Keratinocyte (primary cell): Measurements from ENCODE around the gene ANKRD23. TPM values are rescaled to one million over a fixed set of nuclear protein-coding genes. Genes with fewer than 3 reads are reported as not detected.

ENCODE experiments used
- DNase-seq: peaks from one replicate; pipeline ENCODE4 v3.0.0-alpha.2; 2011; ENCODE audit warnings: low read depth, missing footprints, low spot score
- FAIRE-seq: peaks from 2 replicates; lab custom pipeline; 2011; peaks lifted over from hg19 to GRCh38; lab: Jason Lieb, UNC
- H2AFZ ChIP-seq: 2 replicates; pipeline ENCODE4 v1.6.0; 2012; ENCODE audit warnings: low read length, control low read depth, inconsistent platforms; ENCODE audit not compliant: control insufficient read depth
- H3K27ac ChIP-seq: 2 replicates; pipeline ENCODE4 v1.5.1; 2011; ENCODE audit warnings: low read length; ENCODE audit not compliant: control insufficient read depth, insufficient read depth
- H3K27me3 ChIP-seq: 3 replicates; pipeline ENCODE4 v1.6.0; 2011; ENCODE audit warnings: low read length; ENCODE audit not compliant: control insufficient read depth, insufficient read depth; ENCODE audit errors: extremely low read depth
- H3K36me3 ChIP-seq, 2 experiments: 2 replicates in 1 of 2; 3 replicates in 1 of 2; pipeline ENCODE4 v1.5.1; 2011; ENCODE audit warnings: low read length in 2 of 2, mild to moderate bottlenecking in 1 of 2; ENCODE audit not compliant: control insufficient read depth in 2 of 2, insufficient read depth in 2 of 2; ENCODE audit errors: extremely low read depth in 1 of 2
- H3K4me1 ChIP-seq: 3 replicates; pipeline ENCODE4 v1.5.1; 2011; ENCODE audit warnings: low read length; ENCODE audit not compliant: control insufficient read depth, insufficient read depth; ENCODE audit errors: extremely low read depth
- H3K4me2 ChIP-seq: 3 replicates; pipeline ENCODE4 v1.6.0; 2011; ENCODE audit warnings: low read depth, low read length; ENCODE audit not compliant: control insufficient read depth, insufficient read depth; ENCODE audit errors: extremely low read depth
- H3K4me3 ChIP-seq, 3 experiments: fragments of 200-600 bp in 1 of 3; sonication (generic) in 1 of 3; 2 replicates in 2 of 3; 3 replicates in 1 of 3; pipeline ENCODE4 v1.5.1; 2011 to 2016; ENCODE audit warnings: low read length in 3 of 3, mild to moderate bottlenecking in 3 of 3, control low read depth in 2 of 3, inconsistent platforms in 1 of 3, low read depth in 1 of 3, mixed read lengths in 1 of 3, mixed run types in 1 of 3, moderate library complexity in 1 of 3; ENCODE audit not compliant: control insufficient read depth in 2 of 3, insufficient read depth in 2 of 3; ENCODE audit errors: extremely low read depth in 1 of 3
- H3K79me2 ChIP-seq: 2 replicates; pipeline ENCODE4 v1.6.0; 2012; ENCODE audit warnings: low read length; ENCODE audit not compliant: control insufficient read depth, insufficient read depth
- H3K9ac ChIP-seq: 3 replicates; pipeline ENCODE4 v1.6.0; 2011; ENCODE audit warnings: low read length; ENCODE audit not compliant: control insufficient read depth, insufficient read depth; ENCODE audit errors: extremely low read depth
- H3K9me1 ChIP-seq: 3 replicates; pipeline ENCODE4 v1.6.0; 2011; ENCODE audit warnings: low read length; ENCODE audit not compliant: control insufficient read depth, insufficient read depth; ENCODE audit errors: extremely low read depth
- H3K9me3 ChIP-seq: 2 replicates; pipeline ENCODE4 v1.5.1; 2012; ENCODE audit warnings: low read depth, low read length; ENCODE audit not compliant: control insufficient read depth
- H4K20me1 ChIP-seq: 3 replicates; pipeline ENCODE4 v1.6.0; 2011; ENCODE audit warnings: low read length; ENCODE audit not compliant: control insufficient read depth, insufficient read depth; ENCODE audit errors: extremely low read depth
- EZH2 ChIP-seq: IDR thresholded peaks from one replicate; pipeline ENCODE4 v1.6.1; 2012; ENCODE audit warnings: inconsistent platforms, mild to moderate bottlenecking, low read length, moderate library complexity
- dilution Hi-C: fragments of 300-500 bp; cut with MboI; formaldehyde crosslinking; loops from one replicate; pipeline ENCODE4 v1.7.0; 2020; ENCODE audit warnings: low sequenced_read_pairs; ENCODE audit not compliant: extremely low pct_ligation_motif_present
- polyA plus RNA-seq, 5 experiments: library from polyadenylated mRNA; depleted of rRNA in 3 of 5; stranded (reverse) in 3 of 5; stranded (forward) in 1 of 5; unstranded in 1 of 5; fragments of >200 nt; gene quantifications; 1 replicate in 1 of 5; 2 replicates in 3 of 5; 3 replicates in 1 of 5; pipeline versions ENCODE4 v1.2.1 to v1.2.3, GENCODE V29; 2011 to 2012; ENCODE audit warnings: missing spikeins in 2 of 5, low read depth in 1 of 5, low replicate concordance in 1 of 5
- TF ChIP-seq, protein P1 (sequence below), 3 experiments: IDR thresholded peaks in 1 of 3; conservative IDR thresholded peaks in 1 of 3; optimal IDR thresholded peaks in 1 of 3; 2 replicates in 2 of 3; 3 replicates in 1 of 3; pipeline versions ENCODE3 to v1.5.1; 2011; ENCODE audit warnings: low read length in 3 of 3, mild to moderate bottlenecking in 3 of 3, moderate library complexity in 2 of 3, control low read depth in 1 of 3, inconsistent platforms in 1 of 3; ENCODE audit not compliant: insufficient read depth in 2 of 3; ENCODE audit errors: extremely low read depth in 1 of 3

ANKRD23 gene
- polyA plus RNA-seq, 1 donor (not counting 4 experiments of a cell fraction or from before 2014, with no cell fraction given): 1.4 TPM

DNA sequence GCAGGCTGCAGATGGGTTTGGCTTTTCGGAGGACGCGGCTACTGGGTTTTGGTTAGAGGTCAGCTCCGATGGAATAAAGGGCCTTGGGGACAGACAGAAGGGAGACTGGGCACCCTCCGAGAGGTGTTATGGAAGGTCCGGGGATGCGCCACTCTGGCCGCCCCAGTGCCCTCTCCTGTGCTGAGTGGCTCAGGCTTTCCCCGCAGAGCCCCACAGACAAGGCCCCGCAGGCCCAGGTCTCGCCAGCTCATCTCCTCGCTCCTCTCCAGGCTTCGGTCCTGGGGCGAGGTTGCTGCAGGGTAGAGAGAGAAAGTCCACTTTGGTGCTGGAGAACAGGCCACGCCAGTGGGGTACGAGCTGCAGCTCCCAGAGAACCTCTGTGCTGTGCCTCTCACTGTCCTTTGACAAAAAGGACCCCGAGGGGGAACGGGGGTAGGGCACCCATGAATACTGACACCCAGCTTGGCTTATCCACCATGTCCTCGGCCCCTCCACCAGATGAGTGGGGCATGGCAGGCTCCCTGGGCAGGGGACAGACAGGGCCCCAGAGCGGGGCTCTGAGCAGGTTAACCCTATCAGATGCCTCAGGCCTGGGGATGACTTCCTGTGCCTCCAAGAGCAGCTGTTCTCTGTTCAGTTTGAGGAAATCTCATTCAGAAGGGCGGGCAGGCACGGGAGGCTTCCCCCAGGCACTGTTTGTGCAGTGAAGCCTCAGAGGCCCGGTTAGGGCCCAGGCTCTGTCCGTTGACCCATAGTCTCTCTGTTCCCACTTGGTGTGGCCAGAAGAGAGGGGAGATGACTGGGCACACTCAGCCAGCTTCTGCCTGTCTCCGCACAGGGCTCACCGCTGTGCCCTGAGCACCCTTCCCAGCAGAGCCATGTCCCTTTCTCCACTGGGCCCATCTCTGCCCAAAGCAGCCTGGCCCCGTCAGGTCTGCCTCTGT, 43.5 kb downstream of the ANKRD23 start:
- Histone ChIP-seq H3K4me1 (no peaks in the 10 kb centered on the region), H3K4me3 (no peak overlapping the region), H3K27me3 (no peaks in the 10 kb centered on the region), H3K9ac (no peak overlapping the region), H3K27ac (no peak overlapping the region), H3K4me2 (no peak overlapping the region), H2AFZ (no peak overlapping the region), H3K9me3 (no peaks in the 10 kb centered on the region), H3K79me2 (no peaks in the 10 kb centered on the region), H3K36me3 (peaks cover 0 to 3% of the 10 kb centered on the region in 2 experiments), H3K9me1 (no peaks in the 10 kb centered on the region), H4K20me1 (no peaks in the 10 kb centered on the region)
- TF ChIP-seq, protein P1, sequence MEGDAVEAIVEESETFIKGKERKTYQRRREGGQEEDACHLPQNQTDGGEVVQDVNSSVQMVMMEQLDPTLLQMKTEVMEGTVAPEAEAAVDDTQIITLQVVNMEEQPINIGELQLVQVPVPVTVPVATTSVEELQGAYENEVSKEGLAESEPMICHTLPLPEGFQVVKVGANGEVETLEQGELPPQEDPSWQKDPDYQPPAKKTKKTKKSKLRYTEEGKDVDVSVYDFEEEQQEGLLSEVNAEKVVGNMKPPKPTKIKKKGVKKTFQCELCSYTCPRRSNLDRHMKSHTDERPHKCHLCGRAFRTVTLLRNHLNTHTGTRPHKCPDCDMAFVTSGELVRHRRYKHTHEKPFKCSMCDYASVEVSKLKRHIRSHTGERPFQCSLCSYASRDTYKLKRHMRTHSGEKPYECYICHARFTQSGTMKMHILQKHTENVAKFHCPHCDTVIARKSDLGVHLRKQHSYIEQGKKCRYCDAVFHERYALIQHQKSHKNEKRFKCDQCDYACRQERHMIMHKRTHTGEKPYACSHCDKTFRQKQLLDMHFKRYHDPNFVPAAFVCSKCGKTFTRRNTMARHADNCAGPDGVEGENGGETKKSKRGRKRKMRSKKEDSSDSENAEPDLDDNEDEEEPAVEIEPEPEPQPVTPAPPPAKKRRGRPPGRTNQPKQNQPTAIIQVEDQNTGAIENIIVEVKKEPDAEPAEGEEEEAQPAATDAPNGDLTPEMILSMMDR (optimal IDR thresholded peaks at IDR 0.05 in 1 of 3, IDR thresholded peaks at IDR 0.05 in 1 of 3, conservative IDR thresholded peaks at IDR 0.05 in 1 of 3; ENCODE audit: extremely low read depth in 1 of 3, insufficient read depth in 2 of 3, low read length in 3 of 3): no peak
- TF ChIP-seq EZH2: no peak
- dilution Hi-C loops: no loop called here
- DNase-seq (no peak), FAIRE-seq (no peak)

DNA sequence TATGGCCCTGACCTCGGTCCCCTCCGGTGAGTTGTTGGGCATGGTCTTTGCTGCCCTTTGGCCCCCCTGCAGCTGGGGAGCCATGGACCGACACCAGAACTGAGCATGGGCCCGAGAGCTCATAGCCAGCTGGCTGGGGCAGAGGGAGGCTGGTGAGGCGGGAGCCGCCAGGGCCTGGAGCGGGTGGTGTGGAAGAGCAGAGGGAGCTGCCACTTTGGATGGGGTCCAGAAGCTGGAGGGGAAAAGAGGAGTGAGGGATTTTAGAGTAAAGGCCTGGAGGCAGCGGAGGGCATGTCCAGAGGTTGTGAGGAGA, 44.2 kb downstream of the ANKRD23 start:
- no peaks in the 10 kb centered on the region for H3K4me1 ChIP-seq
- H3K36me3 ChIP-seq: peaks cover 0 to 3% of the 10 kb centered on the region in 2 experiments
- no peaks in the 10 kb centered on the region for H3K9me1 ChIP-seq
- no peak for FAIRE-seq
- H4K20me1 ChIP-seq: no peaks in the 10 kb centered on the region
- no peak for DNase-seq
- no peaks in the 10 kb centered on the region for H3K27me3 ChIP-seq
- H3K27ac ChIP-seq: no peak overlapping the region
- H3K4me2 ChIP-seq: no peak overlapping the region
- H3K4me3 ChIP-seq: no peak overlapping the region
- no peaks in the 10 kb centered on the region for H3K79me2 ChIP-seq
- TF ChIP-seq, protein P1 (optimal IDR thresholded peaks at IDR 0.05 in 1 of 3, IDR thresholded peaks at IDR 0.05 in 1 of 3, conservative IDR thresholded peaks at IDR 0.05 in 1 of 3; ENCODE audit: extremely low read depth in 1 of 3, insufficient read depth in 2 of 3, low read length in 3 of 3): no peak
- TF ChIP-seq EZH2: no peak
- dilution Hi-C loops: no loop called here
- no peak overlapping the region for H3K9ac ChIP-seq
- no peak overlapping the region for H2AFZ ChIP-seq
- no peaks in the 10 kb centered on the region for H3K9me3 ChIP-seq
